ENCODE measurements around the gene RAB44.

Gene RAB44

DNA sequence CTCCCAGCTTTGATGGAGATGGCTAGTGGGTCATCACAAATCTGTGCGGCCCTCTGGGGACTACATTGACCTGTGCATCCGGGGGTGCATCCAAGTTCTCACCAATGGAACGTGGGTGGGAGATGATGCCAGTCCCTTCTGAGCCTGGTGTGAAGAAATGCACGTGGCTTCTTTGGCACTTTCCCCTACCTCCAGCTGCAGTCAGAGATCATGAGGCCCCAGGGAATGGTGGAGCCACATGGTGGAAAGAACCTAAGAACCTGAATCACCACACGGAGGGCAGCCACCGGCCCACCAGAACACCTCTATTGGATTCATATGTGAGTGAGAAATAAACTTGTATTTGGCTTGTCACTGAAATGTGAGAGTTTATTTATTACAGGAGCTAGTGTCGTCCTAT lies 29.0 kb upstream of the RAB44 start:
- no peak for DNase-seq

DNA sequence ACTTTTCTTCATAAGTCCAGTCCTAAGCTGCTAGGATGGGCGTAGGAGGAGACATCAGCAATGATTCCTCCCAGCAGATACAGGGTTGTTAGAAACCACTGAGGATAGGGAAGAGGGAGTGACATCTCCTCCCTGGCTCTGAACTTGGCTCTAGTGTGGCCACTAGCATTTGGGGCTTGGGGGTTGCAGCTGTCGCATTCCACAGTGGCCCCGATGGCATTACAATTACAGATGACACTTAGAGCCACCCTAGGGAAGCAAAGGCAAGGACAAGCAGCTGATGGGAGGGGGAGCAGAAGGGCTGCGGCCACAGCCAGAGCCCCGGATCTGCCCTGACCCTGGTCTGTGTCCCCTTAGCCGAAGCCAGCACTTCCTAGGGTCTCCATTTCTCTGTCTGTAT lies 28.6 kb upstream of the RAB44 start:
- no peak for DNase-seq

DNA sequence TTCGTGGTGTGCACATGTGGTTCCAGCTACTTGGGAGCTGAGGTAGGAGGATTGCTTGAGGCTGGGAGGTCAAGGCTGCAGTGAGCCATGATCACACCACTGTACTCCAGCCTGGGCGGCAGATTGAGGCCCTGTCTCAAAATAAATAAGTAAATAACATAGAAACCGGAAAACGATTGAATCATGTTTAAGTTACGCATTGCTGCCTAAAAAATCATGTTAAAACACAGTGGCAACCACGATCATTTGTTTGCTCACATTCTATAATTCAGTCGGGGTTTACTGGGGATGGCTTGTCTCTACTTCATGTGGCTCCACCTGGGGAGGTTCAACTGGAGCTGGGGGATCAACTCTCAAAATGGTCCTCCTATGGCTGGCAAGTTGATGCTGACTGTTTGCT lies 27.4 kb upstream of the RAB44 start:
- DNase-seq, result no peak

DNA sequence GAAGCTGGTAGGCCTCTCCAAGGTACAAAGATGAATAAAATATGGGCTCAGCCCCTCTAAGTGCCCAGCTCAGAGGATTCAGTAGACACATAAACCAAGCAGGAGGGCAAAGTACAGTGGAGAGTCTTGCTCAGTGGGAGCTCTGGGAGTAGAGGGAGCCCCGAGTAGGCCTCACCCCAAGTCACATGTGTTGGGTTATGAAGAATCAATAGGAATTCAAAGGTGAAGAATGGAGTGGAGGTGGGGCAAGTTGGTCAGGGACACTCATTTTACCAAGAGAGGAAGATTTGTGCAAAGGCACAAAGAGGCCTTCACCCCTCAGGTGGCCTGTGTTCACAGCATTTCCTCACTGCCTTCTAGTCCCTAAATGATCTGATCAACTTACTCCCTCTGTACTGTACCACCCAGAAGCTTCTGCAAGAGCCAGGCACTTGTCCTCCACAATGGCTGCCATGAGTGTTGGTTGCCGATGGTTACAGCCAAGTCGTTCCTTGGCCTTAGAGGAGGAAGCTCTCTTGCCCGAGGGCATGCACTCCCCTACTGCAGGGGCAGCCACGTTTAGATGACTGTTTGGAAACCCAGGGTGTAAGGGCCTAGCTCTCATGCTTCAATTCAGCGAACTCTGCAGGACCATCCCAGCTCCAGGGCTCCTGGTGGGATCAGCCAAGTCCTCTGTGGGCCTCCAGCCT lies 25.8 kb upstream of the RAB44 start:
- DNase-seq, result no peak

DNA sequence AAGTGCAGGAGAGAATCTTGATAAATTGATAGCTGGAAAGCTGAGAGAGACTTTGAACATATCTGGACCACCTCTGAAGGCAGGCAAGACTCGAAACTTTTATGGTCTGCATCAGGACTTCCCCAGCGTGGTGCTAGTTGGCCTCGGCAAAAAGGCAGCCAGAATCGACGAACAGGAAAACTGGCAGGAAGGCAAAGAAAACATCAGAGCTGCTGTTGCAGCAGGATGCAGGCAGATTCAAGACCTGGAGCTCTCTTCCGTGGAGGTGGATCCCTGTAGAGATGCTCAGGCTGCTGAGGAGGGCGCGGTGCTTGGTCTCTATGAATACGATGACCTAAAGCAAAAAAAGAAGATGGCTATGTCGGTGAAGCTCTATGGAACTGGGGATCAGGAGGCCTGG lies 23.7 kb upstream of the RAB44 start:
- no peak for DNase-seq

DNA sequence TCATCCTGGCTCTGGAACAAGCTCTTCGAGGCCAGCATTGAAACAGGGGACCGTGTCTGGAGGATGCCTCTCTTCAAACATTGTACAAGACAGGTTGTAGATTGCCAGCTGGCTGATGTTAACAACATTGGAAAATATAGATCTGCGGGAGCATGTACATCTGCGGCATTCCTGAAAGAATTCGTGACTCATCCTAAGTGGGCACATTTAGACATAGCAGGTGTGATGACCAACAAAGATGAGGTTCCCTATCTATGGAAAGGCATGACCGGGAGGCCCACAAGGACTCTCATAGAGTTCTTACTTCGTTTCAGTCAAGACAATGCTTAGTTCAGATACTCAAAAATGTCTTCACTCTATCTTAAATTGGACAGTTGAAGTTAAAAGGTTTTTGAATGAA lies 22.7 kb upstream of the RAB44 start:
- DNase-seq, result no peak

DNA sequence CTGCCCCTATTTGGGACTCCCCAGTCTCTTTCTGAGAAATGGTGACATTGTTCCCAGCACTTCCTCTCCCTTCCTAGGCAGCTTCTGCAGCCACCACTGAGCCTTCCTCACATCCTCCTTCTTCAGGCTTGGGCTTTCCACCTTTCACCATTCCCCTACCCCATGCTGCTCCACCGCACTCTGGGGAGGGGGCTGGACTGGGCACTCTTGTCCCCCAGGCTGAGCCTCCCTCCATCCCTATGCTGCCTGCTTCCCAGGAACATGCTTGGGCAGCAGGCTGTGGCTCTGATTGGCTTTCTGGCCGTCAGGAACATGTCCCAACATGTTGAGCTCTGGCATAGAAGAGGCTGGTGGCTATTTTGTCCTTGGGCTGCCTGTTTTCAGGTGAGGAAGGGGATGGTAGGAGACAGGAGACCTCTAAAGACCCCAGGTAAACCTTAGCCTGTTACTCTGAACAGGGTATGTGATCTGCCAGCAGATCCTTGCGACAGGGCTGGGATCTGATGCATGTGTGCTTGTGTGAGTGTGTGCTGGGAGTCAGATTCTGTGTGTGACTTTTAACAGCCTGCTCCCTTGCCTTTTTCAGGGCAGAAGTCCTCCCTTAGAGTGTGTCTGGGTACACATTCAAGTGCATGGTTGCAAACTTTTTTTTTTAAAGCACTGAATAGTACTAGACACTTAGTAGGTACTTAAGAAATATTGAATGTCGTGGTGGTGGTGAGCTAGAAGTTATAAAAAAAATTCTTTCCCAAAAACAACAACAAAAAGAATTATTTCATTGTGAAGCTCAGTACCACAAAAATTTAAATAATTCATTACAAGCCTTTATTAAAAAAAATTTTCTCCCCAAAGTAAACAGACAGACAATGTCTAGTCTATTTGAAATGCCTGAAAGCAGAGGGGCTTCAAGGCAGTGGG lies 21.2 kb upstream of the RAB44 start:
- no peak for DNase-seq

DNA sequence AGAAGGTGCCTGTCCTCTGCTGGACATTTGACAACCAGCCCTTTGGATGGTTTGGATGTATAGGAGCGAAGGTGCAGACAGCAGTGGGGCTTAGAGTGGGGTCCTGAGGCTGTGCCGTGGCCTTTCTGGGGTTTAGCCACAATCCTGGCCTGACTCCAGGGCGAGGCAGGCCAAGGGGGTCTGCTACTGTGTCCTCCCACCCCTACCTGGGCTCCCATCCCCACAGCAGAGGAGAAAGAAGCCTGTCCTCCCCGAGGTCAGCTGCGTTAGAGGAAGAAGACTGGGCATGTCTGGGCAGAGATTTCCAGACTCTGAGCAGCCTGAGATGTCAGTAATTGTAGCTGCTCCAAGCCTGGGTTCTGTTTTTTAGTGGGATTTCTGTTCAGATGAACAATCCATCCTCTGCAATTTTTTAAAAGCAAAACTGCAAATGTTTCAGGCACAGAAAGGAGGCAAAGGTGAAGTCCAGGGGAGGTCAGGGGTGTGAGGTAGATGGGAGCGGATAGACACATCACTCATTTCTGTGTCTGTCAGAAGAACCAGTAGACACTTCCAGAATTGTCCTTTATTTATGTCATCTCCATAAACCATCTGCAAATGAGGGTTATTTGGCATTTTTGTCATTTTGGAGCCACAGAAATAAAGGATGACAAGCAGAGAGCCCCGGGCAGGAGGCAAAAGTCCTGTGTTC lies 20.4 kb upstream of the RAB44 start:
- DNase-seq, result no peak

DNA sequence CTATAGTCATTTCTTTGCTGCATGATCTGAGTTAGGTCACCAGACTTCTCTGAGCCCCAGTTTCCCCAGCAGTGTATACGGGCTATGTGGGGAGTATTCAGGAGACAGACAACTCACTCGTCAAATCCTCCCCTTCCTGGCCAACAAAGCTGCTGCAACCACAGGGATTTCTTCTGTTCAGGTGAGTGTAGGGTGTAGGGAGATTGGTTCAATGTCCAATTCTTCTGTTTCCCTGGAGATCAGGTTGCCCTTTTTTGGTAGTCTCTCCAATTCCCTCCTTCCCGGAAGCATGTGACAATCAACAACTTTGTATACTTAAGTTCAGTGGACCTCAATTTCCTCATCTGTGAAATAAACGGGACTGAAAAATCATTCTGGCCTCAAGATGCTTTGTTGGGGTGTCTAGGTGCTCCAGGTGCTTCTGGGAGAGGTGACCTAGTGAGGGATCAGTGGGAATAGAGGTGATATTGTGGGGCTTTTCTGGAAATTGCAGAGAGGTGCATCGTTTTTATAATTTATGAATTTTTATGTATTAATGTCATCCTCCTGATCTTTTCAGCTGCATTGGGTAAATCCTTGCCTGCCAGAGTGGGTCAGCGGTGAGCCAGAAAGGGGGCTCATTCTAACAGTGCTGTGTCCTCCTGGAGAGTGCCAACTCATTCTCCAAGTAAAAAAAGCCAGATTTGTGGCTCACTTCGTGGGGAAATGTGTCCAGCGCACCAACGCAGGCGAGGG lies 19.7 kb upstream of the RAB44 start:
- no peak for DNase-seq

DNA sequence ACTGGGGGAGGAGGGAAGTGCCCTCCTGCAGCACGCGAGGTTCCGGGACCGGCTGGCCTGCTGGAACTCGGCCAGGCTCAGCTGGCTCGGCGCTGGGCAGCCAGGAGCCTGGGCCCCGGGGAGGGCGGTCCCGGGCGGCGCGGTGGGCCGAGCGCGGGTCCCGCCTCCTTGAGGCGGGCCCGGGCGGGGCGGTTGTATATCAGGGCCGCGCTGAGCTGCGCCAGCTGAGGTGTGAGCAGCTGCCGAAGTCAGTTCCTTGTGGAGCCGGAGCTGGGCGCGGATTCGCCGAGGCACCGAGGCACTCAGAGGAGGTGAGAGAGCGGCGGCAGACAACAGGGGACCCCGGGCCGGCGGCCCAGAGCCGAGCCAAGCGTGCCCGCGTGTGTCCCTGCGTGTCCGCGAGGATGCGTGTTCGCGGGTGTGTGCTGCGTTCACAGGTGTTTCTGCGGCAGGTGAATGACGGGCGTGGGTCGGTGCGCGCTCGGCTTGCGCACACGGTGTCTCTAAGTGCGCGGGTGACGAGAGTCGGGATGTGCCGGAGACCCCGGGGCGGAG lies 19.1 kb upstream of the RAB44 start, which contains the start of gene CDKN1A:
CDKN1A (plus strand) TSS at position 227 of the 555 bp plus-strand sequence. CDS start 5,388 bp downstream, outside the sequence.
- DNase-seq, result peak; percentile 54

DNA sequence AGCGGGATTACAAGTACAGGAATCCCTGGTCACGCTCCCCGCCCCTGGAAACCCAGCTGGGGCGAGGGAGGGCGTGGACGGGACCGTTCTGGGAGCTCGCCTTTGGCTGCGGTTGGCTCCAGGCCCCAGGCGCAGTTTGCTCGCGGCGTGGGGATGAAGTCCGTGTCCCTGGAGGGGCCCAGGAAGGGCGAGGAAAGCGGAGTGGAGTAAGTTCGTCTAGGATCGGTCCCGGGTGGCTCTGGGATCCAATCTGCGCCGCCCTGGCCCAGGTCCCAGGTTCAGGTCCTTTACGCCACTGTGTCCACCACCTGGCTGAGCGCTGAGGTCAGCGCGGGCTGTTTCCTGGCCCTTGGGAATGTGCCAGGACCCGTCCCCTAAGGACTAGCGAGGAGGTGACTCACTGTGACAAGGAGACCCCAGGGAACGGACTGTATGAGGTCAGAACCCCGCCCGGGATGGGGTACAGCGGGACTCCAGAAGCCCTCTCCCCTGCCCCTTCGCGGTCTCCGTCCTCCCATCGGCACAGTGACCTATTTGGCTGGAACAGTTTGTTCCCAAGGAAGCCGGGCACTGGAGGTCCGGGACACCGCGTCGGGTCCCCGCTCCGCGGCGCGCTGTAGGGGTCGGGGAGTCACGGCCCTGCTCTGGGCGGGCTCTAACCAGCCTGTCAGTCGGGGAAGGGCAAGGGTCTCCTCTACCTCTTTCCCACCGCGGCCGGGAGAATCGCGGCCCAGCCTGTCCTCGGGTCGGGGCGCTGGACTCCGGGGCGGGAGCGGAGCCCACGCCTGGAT lies 18.4 kb upstream of the RAB44 start:
- DNase-seq, result peak; percentile 21

DNA sequence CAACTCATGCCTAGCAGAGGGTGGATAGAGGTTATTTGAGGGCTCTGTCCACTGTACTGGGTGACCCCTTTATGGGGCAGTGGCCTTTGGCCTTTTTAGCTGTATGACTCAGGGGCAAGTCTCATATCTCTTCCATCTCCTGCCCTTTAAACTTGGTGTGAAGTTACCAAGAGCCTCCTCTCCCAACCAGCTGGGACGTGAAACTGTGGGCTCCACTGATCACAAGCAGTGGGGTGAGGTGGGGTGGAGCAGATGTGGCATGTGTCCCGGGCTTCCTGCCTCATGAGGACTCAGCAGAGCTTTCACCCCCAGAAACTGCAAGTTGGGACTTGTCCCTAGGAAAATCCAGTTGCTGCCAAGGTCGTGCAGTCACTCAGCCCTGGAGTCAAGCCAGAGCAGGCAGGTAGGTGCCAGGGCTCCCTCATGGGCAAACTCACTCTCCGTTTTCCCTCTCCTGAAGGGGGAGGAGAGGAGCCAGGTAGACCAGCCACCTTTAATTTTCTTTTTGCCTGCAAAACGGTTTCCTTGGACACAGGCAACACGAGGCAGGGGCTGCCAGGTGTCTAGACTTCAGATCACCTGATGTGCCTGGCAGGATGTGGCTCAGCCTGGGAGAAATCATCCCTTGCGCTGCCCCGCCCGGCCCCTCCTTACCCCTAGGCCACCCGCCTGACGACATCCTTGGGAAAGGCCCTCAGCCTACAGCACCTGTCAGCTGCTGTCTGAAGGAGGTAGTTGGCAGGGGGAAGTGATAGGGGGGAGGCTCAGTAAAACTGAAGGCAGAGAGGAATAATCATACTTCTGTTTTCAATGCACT lies 15.1 kb upstream of the RAB44 start:
- DNase-seq, result peak; percentile 11

DNA sequence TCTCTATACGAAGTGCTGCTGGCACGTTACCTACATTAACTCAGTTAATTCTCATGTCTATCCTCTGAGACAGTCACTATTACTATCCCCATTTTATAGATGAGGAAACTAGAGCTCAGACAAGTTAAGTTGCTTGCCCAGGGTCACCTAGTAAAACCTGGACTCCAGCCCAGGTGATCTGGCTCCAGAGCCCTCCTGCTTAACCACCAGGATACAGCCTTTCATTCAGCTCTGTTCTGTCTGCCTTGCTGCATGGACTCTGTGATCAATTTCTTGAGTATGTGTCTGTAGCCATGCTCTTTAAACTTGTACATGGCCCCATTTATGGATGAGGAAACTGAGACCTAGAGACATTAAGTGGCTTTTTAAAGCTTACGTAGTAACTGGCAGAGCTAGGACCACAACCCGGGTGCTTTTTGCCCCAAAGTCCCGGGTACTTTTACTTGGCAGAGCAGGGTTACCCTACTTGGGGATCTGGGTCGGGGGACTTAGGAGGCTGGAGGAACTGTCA lies 14.4 kb upstream of the RAB44 start:
- DNase-seq, result no peak

DNA sequence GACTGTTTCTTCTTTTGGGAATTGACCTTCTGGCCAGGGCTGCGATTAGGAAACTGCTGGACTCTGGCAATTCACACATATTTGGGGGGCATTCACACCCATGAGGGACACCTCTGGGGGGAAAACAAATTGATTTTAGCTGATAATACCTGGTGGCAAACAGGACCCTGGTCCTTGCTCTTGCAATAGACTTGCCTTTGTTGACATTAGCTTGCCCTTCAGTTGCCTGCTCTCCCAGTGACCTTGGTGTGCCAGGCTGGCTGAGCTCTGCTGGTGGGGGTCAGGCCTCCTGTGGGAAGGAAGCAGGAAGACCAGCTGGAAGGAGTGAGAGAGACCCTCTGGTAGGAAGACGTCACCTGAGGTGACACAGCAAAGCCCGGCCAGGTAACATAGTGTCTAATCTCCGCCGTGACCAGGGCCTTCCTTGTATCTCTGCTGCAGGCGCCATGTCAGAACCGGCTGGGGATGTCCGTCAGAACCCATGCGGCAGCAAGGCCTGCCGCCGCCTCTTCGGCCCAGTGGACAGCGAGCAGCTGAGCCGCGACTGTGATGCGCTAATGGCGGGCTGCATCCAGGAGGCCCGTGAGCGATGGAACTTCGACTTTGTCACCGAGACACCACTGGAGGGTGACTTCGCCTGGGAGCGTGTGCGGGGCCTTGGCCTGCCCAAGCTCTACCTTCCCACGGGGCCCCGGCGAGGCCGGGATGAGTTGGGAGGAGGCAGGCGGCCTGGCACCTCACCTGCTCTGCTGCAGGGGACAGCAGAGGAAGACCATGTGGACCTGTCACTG lies 13.8 kb upstream of the RAB44 start:
- no peak for DNase-seq

DNA sequence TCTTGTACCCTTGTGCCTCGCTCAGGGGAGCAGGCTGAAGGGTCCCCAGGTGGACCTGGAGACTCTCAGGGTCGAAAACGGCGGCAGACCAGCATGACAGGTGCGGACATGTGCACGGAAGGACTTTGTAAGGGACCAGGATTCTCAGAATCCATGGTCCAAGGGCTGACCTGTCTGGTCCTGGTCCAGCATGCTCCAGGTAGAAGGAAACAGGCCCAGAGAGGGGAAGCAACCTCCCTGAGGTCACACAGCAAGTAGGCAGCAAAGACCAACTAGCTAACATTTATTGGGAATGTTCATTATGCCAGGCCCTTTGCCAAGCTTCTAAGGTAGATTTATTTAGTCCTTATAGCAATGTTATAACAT lies 13.2 kb upstream of the RAB44 start:
- DNase-seq, result no peak

DNA sequence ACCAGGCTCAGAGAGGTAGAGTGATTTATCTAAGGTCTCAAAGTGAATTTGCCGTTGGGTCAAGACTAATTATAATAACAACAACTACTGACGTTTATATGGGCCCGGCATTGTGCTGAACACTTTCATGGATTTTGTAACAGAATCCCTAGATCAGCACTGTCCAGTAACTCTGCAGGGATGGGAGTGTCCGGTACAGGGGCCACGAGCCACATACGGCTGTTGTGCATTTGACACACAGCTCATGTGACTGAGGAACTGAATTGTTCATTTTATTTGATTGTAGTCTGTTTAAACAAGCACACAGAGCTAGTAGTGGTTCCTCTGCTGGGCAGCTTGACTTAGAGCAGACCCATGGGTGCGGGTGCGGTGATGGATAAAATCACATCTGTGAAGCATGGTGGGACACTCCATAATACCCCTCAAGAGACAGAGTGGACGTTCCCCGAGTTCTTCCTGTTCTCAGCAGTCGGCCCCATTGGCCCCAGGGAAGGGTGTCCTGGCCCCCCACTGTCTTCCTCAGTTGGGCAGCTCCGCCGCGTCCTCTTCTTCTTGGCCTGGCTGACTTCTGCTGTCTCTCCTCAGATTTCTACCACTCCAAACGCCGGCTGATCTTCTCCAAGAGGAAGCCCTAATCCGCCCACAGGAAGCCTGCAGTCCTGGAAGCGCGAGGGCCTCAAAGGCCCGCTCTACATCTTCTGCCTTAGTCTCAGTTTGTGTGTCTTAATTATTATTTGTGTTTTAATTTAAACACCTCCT lies 12.3 kb upstream of the RAB44 start:
- no peak for DNase-seq

DNA sequence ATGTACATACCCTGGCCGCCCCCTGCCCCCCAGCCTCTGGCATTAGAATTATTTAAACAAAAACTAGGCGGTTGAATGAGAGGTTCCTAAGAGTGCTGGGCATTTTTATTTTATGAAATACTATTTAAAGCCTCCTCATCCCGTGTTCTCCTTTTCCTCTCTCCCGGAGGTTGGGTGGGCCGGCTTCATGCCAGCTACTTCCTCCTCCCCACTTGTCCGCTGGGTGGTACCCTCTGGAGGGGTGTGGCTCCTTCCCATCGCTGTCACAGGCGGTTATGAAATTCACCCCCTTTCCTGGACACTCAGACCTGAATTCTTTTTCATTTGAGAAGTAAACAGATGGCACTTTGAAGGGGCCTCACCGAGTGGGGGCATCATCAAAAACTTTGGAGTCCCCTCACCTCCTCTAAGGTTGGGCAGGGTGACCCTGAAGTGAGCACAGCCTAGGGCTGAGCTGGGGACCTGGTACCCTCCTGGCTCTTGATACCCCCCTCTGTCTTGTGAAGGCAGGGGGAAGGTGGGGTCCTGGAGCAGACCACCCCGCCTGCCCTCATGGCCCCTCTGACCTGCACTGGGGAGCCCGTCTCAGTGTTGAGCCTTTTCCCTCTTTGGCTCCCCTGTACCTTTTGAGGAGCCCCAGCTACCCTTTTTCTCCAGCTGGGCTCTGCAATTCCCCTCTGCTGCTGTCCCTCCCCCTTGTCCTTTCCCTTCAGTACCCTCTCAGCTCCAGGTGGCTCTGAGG lies 11.5 kb upstream of the RAB44 start:
- no peak for DNase-seq
